Testis (tissue), 3 donors: Measurements from ENCODE around the gene TPM4. TPM values are rescaled to one million over a fixed set of nuclear protein-coding genes. Genes with fewer than 3 reads are reported as not detected.
A peak's percentile ranks its signal among the peaks of the same experiment; 100 is the strongest.

Source experiments
- DNase-seq: peaks from one replicate; pipeline ENCODE4 v3.0.0-alpha.2; 2019
- H3K27ac ChIP-seq, 2 donors: fragments of 200-600 bp; sonication (generic); one replicate each; pipeline ENCODE4 v1.5.1; 2019
- H3K27me3 ChIP-seq: fragments of 200-600 bp; sonication (generic); one replicate; pipeline ENCODE4 v1.5.1; 2019
- H3K36me3 ChIP-seq: fragments of 200-600 bp; sonication (generic); one replicate; pipeline ENCODE4 v1.5.1; 2017; ENCODE audit warnings: low read depth; ENCODE audit errors: missing control alignments
- H3K4me1 ChIP-seq: fragments of 200-600 bp; sonication (generic); one replicate; pipeline ENCODE4 v1.5.1; 2019
- H3K4me3 ChIP-seq, 2 donors: fragments of 200-600 bp; sonication (generic); one replicate each; pipeline ENCODE4 v1.5.1; 2017 to 2019
- H3K9me3 ChIP-seq: fragments of 200-600 bp; sonication (generic); one replicate; pipeline ENCODE4 v1.5.1; 2017
- CTCF ChIP-seq, 3 experiments: fragments of 450-650 bp in 2 of 3; fragments of 200-600 bp in 1 of 3; sonication (generic) in 1 of 3; IDR thresholded peaks; one replicate each; pipeline ENCODE4 v1.5.1; 2016 to 2019; ENCODE audit warnings: antibody characterized with exemption in 3 of 3, mild to moderate bottlenecking in 2 of 3, moderate library complexity in 1 of 3
- POLR2A ChIP-seq: fragments of 450-650 bp; IDR thresholded peaks from one replicate; pipeline ENCODE4 v1.6.1; 2017; ENCODE audit warnings: antibody characterized with exemption, mild to moderate bottlenecking, moderate library complexity
- WGBS, 2 donors: methylation state at CpG; one replicate each; pipeline ENCODE4 v1.1.5; 2018; 5-methylcytosine and 5-hydroxymethylcytosine counted together
- intact Hi-C: fragments of 100-400 bp; cut with DNase I; formaldehyde crosslinking; loops from one replicate; pipeline ENCODE4 v1.15.1; 2023; ENCODE audit warnings: low total_unique reads
- polyA plus RNA-seq: library from polyadenylated mRNA; stranded (reverse); fragments of 350-450 nt; fragmentation: Illumina TruSeq; extraction: RNeasy Lipid Tissue Mini Kit (QIAGEN cat#74804); gene quantifications from one replicate; pipeline ENCODE4 v1.2.3, GENCODE V29; 2014; ENCODE audit warnings: low read depth, low replicate concordance; ENCODE audit not compliant: insufficient read depth
- total RNA-seq, 2 donors: library from RNA; depleted of rRNA; stranded (reverse); fragments of >200 nt; gene quantifications; one replicate each; pipeline ENCODE4 v1.2.3, GENCODE V29; 2016

TPM4 gene
- total and polyA plus RNA-seq, 3 donors from 2014 or later: 212 to 271 (median 227) TPM

GRCh38 chr19:16089010-16089846 is 12.9 kb downstream of the TPM4 start:
- TF ChIP-seq CTCF (IDR thresholded peaks at IDR 0.05) (no peak), POLR2A (no peak)
- intact Hi-C loops: no loop called here
- no peaks in the 10 kb centered on the region for H3K9me3 ChIP-seq
- no peaks in the 10 kb centered on the region for H3K27me3 ChIP-seq
- 47 to 71% methylated on average over 10 of the region's 10 CpGs for WGBS, 2 donors
- no peak overlapping the region for H3K4me3 ChIP-seq
- DNase-seq: peak; percentile 84
- H3K27ac ChIP-seq: peak overlapping the region; percentile 12 to 48
- H3K4me1 ChIP-seq: peaks cover 43% of the 10 kb centered on the region
- H3K36me3 ChIP-seq: no peaks in the 10 kb centered on the region

- Histone ChIP-seq H3K9me3 (no peaks in the 10 kb centered on the region), H3K36me3 (no peaks in the 10 kb centered on the region), H3K4me3 (no peak overlapping the region), H3K27me3 (no peaks in the 10 kb centered on the region), H3K27ac (peak overlapping the region in 1 of 2 donors; percentile 53), H3K4me1 (peaks cover 34% of the 10 kb centered on the region)
- intact Hi-C loops: no loop called here
- 92 to 94% methylated on average over 13 of the region's 13 CpGs for WGBS, 2 donors
- no peak for DNase-seq
- TF ChIP-seq CTCF (IDR thresholded peaks at IDR 0.05) (no peak), POLR2A (no peak)
Observed at GRCh38 chr19:16091546-16092475, 15.5 kb downstream of the TPM4 start.

- Histone ChIP-seq H3K9me3 (no peaks in the 10 kb centered on the region), H3K4me3 (no peak overlapping the region), H3K36me3 (no peaks in the 10 kb centered on the region), H3K4me1 (peaks cover 12% of the 10 kb centered on the region), H3K27ac (peak overlapping the region; percentile 35 to 61), H3K27me3 (no peaks in the 10 kb centered on the region)
- intact Hi-C loops: no loop called here
- no peak for DNase-seq
- TF ChIP-seq POLR2A (no peak), CTCF (IDR thresholded peaks at IDR 0.05) (no peak)
- WGBS, 2 donors: 63 to 72% methylated on average over 10 of the region's 10 CpGs
Observed at GRCh38 chr19:16094360-16095070, 18.2 kb downstream of the TPM4 start.

- peaks cover 10% of the 10 kb centered on the region for H3K4me1 ChIP-seq
- peak overlapping the region; percentile 35 to 61 for H3K27ac ChIP-seq
- 42 to 67% methylated on average over 13 of the region's 13 CpGs for WGBS, 2 donors
- no peaks in the 10 kb centered on the region for H3K27me3 ChIP-seq
- H3K4me3 ChIP-seq: no peak overlapping the region
- H3K9me3 ChIP-seq: no peaks in the 10 kb centered on the region
- no peak for DNase-seq
- intact Hi-C loops: no loop called here
- no peak for TF ChIP-seq CTCF (IDR thresholded peaks at IDR 0.05)
- no peak for TF ChIP-seq POLR2A
- H3K36me3 ChIP-seq: no peaks in the 10 kb centered on the region
Observed at GRCh38 chr19:16095071-16095571, 18.8 kb downstream of the TPM4 start.
